Pancreas (tissue), 10 donors: ENCODE data around the gene SND1. TPM values are rescaled to one million over a fixed set of nuclear protein-coding genes. Genes with fewer than 3 reads are reported as not detected.

Experiments
- ATAC-seq, 4 donors: fragments of 200-7000 bp; cut with Tn5 transposase; one replicate each; pipeline versions ENCODE4 v1.8.0 to v1.9.1; 2020; ENCODE audit warnings: mild to moderate bottlenecking in 4 of 4, moderate library complexity in 4 of 4
- DNase-seq, 6 donors: peaks; one replicate each; pipeline ENCODE4 v3.0.0-alpha.2; 2020
- FAIRE-seq: peaks from 2 replicates; lab custom pipeline; 2012; peaks lifted over from hg19 to GRCh38; lab: Jason Lieb, UNC
- H3K27ac ChIP-seq, 4 donors: fragments of 200-600 bp; sonication (generic); 1 replicate in 3 of 4; 2 replicates in 1 of 4; pipeline versions ENCODE4 v1.5.0 to v1.8.0; 2020
- H3K27me3 ChIP-seq, 4 donors: fragments of 200-600 bp; one replicate each; pipeline ENCODE4 v1.8.0; 2021
- H3K36me3 ChIP-seq, 3 donors: fragments of 200-600 bp; sonication (generic) in 1 of 3; one replicate each; pipeline versions ENCODE4 v1.5.0 to v1.8.0; 2020 to 2021
- H3K4me1 ChIP-seq, 3 donors: fragments of 200-600 bp; one replicate each; pipeline ENCODE4 v1.8.0; 2021
- H3K4me3 ChIP-seq, 4 donors: fragments of 200-600 bp; sonication (generic) in 2 of 4; one replicate each; pipeline versions ENCODE4 v1.5.0 to v1.8.0; 2020 to 2021
- H3K9me3 ChIP-seq, 4 donors: fragments of 200-600 bp; one replicate each; pipeline ENCODE4 v1.8.0; 2021
- WGBS, 2 donors: extraction: QIAGEN DNeasy Blood & Tissue Kit; methylation state at CpG; one replicate each; pipeline ENCODE4 v1.1.7; 2013; 5-methylcytosine and 5-hydroxymethylcytosine counted together
- intact Hi-C, 3 donors: fragments of 100-400 bp; cut with DNase I; formaldehyde crosslinking; loops; one replicate each; pipeline versions ENCODE4 v1.11.1 to v1.14.2; 2022
- polyA plus RNA-seq, 2 donors: library from polyadenylated mRNA; stranded (reverse); fragments of 200-250 nt; gene quantifications; one replicate each; pipeline ENCODE4 v1.2.3, GENCODE V29; 2013
- total RNA-seq, 6 donors: library from RNA; stranded (reverse); fragmentation: NEBNext Ultra II Directional in 4 of 6; extraction: Animal tissue kit (Norgen Biotek cat#: 25700) in 4 of 6; gene quantifications; one replicate each; pipeline versions ENCODE4 v1.2.1 to v1.2.4, GENCODE V29; 2021 to 2023
- TF ChIP-seq, protein P1 (sequence below), 4 donors: fragments of 200-600 bp; sonication (generic) in 3 of 4; IDR thresholded peaks; one replicate each; pipeline versions ENCODE4 v1.5.0 to v1.8.0; 2021; ENCODE audit warnings: antibody characterized with exemption in 4 of 4
- donor health status: healthy with polysubstance abuse.
- donor health status: DM: no; HTN: no; CAD: no; lungs with moderate emphysema.
- donor health status: DM: no; HTN: no; CAD: no.
- donor health status: control.
- donor health status: control.
- donor health status: Bipolar disorder and iron deficiency.
- donor health status: DM: yes; HTN: yes; CAD: no.
- donor health status: DM: no; HTN: no; CAD: no.
- donor health status: DM: no; HTN: no; CAD: no.
- donor health status: DM: yes; HTN: yes; CAD: no.

SND1 gene
- total and polyA plus RNA-seq, 8 donors, result 84.1 to 308 (median 225) TPM

- 66 to 74% methylated on average over 3 of the region's 3 CpGs for WGBS, 2 donors
- TF ChIP-seq, protein P1, sequence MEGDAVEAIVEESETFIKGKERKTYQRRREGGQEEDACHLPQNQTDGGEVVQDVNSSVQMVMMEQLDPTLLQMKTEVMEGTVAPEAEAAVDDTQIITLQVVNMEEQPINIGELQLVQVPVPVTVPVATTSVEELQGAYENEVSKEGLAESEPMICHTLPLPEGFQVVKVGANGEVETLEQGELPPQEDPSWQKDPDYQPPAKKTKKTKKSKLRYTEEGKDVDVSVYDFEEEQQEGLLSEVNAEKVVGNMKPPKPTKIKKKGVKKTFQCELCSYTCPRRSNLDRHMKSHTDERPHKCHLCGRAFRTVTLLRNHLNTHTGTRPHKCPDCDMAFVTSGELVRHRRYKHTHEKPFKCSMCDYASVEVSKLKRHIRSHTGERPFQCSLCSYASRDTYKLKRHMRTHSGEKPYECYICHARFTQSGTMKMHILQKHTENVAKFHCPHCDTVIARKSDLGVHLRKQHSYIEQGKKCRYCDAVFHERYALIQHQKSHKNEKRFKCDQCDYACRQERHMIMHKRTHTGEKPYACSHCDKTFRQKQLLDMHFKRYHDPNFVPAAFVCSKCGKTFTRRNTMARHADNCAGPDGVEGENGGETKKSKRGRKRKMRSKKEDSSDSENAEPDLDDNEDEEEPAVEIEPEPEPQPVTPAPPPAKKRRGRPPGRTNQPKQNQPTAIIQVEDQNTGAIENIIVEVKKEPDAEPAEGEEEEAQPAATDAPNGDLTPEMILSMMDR (IDR thresholded peaks at IDR 0.05), result no peak
- intact Hi-C loops, result no loop called here
- H3K9me3 ChIP-seq, result no peaks in the 10 kb centered on the region
- FAIRE-seq (no peak), DNase-seq (no peak), ATAC-seq (no peak)
- no peak overlapping the region for H3K27ac ChIP-seq
- no peaks in the 10 kb centered on the region for H3K36me3 ChIP-seq
- peaks cover 4 to 53% (median 8%) of the 10 kb centered on the region in 3 donors for H3K4me1 ChIP-seq
- H3K4me3 ChIP-seq, result no peak overlapping the region
- H3K27me3 ChIP-seq, result no peaks in the 10 kb centered on the region
Observed at GRCh38 chr7:127657500-127657899, 5.5 kb downstream of the SND1 start.

DNA sequence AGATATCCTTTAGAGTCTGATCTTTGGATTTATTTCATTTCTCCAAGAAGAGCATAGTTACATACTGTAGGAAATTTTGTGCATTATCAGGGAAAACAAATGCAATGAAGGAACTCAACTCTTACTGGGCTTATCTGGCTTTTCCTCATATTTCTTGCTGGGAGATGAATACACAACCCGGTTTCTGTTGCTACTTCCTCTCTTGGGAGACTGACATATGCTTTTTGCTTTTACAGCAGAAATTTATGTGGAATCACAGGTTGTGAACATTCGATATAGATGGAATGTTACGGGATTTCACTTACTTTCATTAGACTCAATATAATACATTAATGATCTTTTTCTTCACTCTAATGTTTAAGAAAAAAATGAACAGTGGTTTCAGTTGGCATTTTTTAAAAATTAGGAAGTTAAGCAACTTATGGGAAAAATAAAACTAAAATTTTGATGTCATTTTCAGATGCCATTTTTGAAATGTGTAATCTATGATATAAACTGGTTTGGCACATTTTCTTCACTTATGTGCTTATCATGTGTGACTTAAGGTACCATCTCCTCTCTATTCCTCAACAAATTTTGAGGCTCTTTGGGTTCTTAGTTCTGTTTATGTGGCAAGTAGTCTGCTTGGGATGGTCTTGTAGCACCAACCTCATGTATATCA is 7.1 kb downstream of the SND1 start:
- FAIRE-seq (no peak), ATAC-seq (no peak)
- no peak overlapping the region for H3K4me3 ChIP-seq

DNA sequence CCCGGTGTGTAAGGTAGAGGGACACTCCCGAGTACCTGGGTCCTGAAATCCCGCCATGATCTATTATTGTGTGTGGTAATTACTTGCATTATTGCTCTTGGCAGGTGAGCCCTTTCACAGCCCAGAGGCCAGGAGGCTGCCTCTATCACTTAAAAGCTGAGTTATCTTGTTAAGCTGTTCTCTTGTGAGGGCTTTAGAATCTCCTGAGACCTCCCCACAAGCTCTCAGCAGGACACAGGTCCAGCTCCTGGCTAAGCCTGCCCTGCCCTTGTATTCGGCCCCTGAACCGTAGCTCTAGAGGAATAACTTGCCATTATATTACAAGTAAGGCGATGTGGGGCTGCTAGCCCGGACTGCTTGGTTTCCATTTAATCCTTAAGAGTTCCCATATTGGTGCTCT is 13.9 kb downstream of the SND1 start:
- peak in 3 of 4 donors; percentile 15 to 32 (median 19) for ATAC-seq
- Histone ChIP-seq H3K27me3 (no peaks in the 10 kb centered on the region), H3K27ac (no peak overlapping the region), H3K36me3 (no peaks in the 10 kb centered on the region), H3K4me3 (no peak overlapping the region), H3K9me3 (no peaks in the 10 kb centered on the region), H3K4me1 (peaks cover 3 to 15% (median 5%) of the 10 kb centered on the region in 3 donors)
- FAIRE-seq, result no peak
- no peak for DNase-seq
- TF ChIP-seq, protein P1 (IDR thresholded peaks at IDR 0.05), result no peak
- intact Hi-C loops, result no loop called here
- WGBS, 2 donors, result 39 to 45% methylated on average over 7 of the region's 7 CpGs

More for the DNA sequence above, 7.1 kb downstream of the SND1 start:
- H3K27me3 ChIP-seq, result no peaks in the 10 kb centered on the region
- WGBS, 2 donors, result 64 to 70% methylated on average over 3 of the region's 3 CpGs
- no peaks in the 10 kb centered on the region for H3K9me3 ChIP-seq
- peaks cover 4 to 49% (median 8%) of the 10 kb centered on the region in 3 donors for H3K4me1 ChIP-seq
- TF ChIP-seq, protein P1 (IDR thresholded peaks at IDR 0.05), result no peak
- no peaks in the 10 kb centered on the region for H3K36me3 ChIP-seq
- no peak overlapping the region for H3K27ac ChIP-seq
- intact Hi-C loops, result no loop called here
- no peak for DNase-seq

DNA sequence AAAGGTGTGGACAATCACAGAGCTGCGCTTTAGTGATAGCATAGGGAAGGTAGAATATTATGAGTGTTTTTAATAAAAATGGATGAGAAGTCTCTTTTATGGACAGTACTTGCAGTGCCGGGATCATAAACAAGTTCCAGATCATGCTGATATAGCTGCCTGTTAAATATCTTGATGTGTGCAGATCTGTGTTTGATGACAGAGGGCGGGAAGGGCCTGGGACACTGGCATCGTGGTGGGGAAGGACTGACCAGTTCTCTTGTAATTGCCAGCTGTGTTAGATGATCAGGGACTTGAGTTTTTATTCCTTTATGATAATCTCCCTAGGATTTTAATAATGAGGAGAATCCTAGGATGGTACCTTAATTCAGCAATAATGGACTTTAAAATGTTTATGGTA is 14.6 kb downstream of the SND1 start:
- H3K9me3 ChIP-seq, result no peaks in the 10 kb centered on the region
- H3K27ac ChIP-seq, result no peak overlapping the region
- FAIRE-seq (no peak), DNase-seq (no peak), ATAC-seq (no peak)
- no peaks in the 10 kb centered on the region for H3K36me3 ChIP-seq
- peaks cover 3 to 15% (median 5%) of the 10 kb centered on the region in 3 donors for H3K4me1 ChIP-seq
- no peak overlapping the region for H3K4me3 ChIP-seq
- no peaks in the 10 kb centered on the region for H3K27me3 ChIP-seq
- intact Hi-C loops, result no loop called here
- WGBS, 2 donors, result 60 to 63% methylated on average over 4 of the region's 4 CpGs
- TF ChIP-seq, protein P1 (IDR thresholded peaks at IDR 0.05), result no peak

GRCh38 chr7:127667017-127667670 is 15.2 kb downstream of the SND1 start:
- intact Hi-C loops, result no loop called here
- Histone ChIP-seq H3K36me3 (no peaks in the 10 kb centered on the region), H3K27ac (no peak overlapping the region), H3K27me3 (no peaks in the 10 kb centered on the region), H3K9me3 (no peaks in the 10 kb centered on the region), H3K4me1 (peaks cover 3 to 15% (median 5%) of the 10 kb centered on the region in 3 donors), H3K4me3 (no peak overlapping the region)
- ATAC-seq (no peak), DNase-seq (no peak), FAIRE-seq (no peak)
- WGBS, 2 donors, result 65 to 73% methylated on average over 3 of the region's 3 CpGs
- TF ChIP-seq, protein P1 (IDR thresholded peaks at IDR 0.05), result no peak
